EL (cell line): ENCODE data around the gene ARL4D.
A peak's percentile ranks its signal among the peaks of the same experiment; 100 is the strongest.
"Not testable (repeated sequence)": the region's sequence is repeated elsewhere in the genome, so short reads cannot be mapped to it uniquely, and the experiment has no call there.

Experiments
- DNase-seq: peaks from one replicate; pipeline ENCODE4 v3.0.0-alpha.2; 2016

ARL4D gene

DNA sequence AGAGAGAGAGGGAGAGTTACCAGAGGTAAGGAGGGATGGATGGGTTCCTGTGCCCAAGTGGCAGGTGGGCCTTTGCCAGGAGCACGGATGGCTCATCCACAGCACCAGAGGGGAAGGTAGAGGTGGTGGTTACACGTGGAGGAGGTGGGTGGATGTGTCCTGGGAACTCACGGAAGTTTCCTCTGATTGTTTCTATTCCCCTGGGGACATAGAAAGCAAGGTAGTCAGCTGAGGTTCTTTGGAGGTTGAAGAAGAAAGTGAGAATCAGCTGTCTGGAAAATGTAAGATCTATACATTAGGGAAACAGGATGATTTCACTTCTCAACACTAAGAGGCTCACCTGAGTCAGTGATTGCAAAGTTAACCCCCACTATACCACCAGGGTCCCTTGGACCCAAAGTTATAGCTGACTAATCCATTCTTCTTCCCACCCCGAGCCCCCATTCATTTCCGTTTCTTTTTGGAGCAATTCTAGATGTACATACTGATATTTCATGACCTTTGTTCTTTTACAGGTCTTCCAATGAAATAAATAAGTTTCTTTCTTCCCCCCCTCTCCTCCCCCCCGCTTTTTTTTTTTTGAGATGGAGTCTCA lies 27.5 kb upstream of the ARL4D start:
- no peak for DNase-seq

DNA sequence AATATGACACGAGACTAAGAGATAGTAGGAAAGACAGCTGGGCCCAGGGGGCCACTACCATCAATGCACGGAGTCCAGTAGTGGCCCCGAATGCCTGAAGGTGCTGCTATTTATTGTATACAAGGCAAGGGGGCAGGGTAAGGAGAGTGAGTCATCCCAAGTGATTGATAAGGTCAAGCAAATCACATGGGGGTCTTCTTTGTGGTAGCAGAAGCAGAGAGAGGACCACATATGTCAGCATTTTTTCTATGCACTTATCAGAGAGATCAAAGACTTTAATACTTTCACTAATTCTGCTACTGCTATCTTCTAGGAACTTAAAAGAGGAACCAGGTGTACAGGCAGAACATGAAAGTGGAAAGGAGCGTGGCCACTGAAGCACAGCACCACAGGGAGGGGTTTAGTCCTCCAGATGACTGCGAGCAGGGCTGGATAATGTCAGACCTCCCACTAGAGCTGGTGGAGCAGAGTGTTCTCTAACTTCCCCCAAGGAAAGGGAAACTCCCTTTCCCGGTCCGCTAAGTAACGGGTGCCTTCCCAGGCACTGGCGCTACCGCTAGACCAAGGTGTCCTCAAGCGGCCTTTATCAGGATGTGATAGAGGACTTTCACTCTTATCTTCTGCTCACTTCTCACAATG lies 26.4 kb upstream of the ARL4D start:
- DNase-seq = no peak

DNA sequence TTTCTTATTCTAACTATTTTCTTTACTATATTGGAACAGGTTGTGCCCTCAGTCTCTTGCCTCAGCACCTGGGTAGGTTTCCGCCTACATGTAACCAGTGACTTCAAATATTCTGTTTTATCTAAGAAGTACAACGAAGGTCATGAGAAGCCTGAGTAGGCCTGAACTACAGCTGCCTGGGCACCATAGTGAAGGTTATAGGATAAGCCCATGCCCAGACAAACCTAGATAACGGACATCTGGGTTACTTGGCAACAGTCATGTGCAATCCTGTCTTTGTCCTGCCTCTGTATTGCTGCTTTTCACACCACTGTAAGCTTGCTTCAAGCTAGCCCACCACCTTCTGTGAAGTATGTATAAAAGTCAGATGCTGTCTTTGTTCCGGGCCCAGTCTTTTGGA lies 25.4 kb upstream of the ARL4D start:
- DNase-seq = no peak

DNA sequence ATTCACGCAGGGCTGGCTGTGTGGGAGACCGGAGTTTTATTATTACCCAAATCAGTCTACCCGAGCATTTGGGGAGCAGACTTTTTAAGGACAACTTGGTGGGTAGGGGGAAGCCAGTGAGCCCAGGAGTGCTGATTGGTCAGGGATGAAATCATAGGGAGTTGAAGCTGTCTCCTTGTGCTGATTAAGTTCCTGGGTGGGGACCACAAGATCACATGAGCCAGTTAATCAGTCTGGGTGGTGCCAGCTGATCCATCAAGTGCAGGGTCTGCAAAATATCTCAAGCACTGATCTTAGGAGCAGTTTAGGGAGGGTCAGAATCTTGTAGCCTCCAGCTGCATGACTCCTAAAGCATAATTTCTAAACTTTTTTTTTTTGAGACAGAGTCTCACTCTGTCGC lies 22.9 kb upstream of the ARL4D start:
- DNase-seq = not testable (repeated sequence)

DNA sequence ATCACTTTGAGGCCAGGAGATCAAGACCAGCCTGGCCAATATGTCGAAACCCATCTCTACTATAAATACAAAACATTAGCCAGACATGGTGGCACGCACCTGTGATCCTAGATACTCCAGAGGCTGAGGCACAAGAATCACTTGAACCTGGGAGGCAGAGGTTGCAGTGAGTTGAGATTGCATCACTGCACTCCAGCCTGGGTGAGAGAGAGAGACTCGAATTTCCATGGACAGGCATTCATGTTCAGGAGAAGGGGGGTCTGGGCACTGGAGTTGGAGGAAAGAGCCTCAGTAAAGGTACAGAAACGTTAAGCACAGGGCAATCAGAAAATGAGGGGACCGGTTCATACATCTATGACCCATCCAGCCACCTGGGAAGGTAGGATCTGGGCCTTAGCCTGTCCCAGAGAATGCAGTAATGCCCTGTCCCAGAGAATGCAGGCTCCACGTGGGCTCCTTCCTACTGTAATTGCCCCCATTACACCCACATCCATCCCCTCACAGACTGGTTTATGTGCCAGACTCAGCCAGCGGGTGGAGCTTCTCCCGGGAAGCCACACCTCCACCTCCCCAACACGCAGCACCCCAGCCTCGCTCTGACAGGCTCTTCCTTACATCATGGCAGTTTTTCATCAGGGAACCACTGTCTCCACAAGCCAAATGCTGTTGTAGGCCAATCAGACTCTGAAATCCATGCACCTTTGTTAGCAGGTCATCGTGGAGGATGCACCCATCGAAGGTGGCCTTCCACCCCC lies 21.6 kb upstream of the ARL4D start:
- DNase-seq = no peak

DNA sequence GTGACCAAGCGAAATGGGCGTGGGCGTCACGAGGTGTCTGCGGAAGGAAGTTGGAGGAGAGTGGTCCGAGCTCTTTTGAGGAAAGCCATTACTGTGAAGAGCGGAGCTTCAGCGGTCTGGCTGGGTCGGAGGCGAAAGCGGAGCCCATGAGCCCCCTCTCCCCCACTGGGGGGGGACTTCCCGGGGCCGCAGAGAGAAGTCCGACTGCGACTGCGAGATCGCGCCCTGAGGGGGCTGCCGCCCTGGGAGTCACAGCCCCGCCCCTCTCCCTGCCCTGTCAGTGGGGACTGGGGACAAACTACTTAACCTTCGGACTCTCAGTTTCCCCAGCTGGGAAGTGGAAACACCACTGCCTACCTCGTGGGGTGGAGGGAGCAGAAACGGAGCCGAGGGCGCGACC lies 20.0 kb upstream of the ARL4D start:
- DNase-seq = no peak

DNA sequence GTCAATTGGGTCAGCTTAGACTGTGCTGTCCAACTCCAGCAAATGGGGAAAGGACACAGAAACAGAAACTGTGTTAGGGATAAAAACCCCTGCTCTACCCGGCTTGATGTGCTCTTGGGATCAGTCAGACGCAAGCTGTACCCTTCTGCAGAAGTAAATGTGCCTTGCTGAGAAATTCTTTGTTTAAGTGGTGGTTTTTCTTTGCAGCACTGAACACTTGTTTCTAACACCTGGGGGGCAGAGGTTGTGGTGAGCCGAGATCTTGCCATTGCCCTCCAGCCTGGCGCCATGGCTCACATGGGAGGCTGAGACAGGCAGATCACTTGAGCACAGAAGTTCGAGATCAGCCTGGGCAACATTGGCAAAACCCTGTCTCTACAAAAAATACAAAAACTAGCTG lies 18.5 kb upstream of the ARL4D start:
- DNase-seq = no peak

DNA sequence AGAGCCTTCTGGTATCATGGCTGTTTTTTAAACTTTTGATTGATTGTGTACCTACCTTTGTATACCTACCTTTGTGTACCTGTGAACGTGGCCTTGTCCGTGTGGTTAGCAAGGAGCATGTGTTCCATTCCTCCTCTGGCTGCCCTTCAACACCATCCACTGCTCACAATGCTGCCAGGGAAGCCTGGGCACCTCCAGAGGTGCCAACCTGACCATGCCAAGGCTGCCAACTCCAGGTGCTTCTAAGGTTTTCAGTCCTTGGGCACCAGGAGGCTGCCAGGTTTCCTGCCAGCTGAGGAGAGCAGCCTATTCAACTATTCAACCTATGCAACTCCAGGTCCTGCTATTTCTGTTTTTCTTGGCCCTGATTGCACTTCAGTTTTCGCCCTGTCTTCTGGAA lies 17.6 kb upstream of the ARL4D start:
- no peak for DNase-seq

DNA sequence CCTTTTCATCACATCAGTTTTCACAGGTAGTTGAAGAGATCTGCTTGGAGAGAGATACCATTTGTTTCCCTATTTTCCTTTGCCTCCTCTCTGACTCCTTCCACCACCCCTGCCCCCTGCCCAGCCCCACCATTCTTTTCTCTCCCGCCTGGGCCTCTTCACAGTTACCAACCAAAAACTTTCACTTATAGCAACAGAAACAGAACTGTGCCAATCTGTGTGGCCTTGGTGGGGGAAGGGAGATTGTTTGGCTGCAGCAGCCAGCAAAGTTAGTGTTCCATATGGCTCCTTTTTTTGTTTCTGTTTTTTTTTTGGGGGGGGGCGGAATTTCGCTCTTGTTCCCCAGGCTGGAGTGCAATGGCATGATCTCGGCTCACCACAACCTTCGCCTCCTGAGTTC lies 17.2 kb upstream of the ARL4D start:
- DNase-seq = no peak

DNA sequence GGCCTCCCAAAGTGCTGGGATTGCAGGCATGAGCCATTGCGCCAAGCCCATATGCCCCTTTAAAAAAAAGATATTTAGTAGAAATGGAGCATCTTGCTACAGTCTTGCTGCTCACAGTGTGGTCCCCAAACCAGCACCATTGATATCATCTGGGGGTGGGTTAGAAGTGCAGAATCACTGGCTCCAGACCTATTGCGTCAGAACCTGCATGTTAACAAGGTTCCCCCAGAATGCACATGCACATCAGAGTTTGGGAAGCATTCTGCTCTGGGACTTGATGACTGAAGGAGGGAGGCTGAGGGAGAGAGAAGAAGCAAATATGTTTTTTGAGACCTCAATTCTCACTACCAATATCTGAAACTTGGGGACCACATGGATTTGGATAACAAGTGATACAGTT lies 16.0 kb upstream of the ARL4D start:
- no peak for DNase-seq

DNA sequence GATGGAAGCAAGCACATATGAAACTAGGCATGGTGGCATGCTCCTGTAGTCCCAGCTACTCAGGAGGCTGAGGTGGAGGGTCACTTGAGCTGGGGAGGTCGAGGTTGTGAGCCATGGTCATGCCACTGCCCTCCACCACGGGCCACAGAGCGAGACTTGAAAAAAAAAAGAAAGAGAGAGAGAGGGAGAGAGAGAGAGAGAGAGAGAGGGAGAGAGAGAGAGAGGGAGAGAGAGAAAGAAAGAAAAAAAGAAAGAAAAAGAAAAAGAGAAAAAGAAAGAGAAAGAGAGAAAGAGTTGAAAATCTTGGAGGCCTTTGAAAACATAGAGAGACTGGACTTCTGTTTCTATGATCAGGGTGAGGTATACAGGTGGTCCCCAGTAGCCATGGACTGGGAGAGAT lies 15.4 kb upstream of the ARL4D start:
- no peak for DNase-seq

DNA sequence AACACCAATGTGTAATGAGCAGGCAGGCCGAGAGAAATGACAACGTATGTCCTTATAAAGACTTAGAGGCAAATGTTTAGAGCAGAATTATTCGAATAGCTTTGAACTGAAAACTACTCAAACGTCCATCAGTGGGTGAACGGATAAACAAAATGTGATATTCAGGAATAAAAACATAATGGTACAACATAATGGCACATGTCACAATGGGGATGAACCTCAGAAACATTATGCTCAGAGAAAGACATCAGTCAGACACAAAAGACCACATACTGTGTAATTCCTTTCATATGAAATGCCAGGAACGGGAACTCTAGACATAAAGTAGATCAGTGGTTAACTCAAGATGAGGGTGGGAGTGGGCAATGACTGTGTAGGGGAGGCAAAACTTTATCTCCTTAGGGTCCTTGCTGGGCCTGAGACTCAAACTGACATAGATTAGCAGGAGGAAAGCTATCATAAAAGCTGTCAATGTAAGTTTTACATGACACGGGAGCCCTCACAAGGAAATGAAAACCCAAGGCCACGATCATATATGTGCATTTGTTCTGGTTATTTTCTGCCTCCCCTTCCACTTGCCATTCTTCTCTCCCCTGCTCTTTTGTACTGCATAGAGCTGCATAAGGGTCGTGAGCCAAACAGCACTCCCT lies 14.8 kb upstream of the ARL4D start:
- DNase-seq = no peak

DNA sequence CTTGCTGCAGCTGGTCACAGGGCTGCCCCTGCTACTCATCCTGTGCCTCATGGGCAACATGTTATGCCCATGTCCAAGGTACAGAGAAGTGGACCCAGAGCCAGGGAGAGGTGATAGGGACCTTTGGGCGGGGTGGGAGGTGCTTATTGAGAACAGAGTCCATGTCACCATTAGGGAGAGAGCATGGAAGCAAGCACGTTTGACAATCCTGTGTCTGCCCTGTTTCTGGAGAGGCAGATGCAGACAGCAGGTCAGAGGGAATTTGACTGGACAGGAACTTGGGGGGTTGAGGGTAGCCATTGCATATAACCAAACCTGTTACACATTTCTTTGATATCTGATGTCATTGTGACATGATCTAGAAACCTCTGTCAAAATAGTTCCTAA lies 14.3 kb upstream of the ARL4D start:
- no peak for DNase-seq

DNA sequence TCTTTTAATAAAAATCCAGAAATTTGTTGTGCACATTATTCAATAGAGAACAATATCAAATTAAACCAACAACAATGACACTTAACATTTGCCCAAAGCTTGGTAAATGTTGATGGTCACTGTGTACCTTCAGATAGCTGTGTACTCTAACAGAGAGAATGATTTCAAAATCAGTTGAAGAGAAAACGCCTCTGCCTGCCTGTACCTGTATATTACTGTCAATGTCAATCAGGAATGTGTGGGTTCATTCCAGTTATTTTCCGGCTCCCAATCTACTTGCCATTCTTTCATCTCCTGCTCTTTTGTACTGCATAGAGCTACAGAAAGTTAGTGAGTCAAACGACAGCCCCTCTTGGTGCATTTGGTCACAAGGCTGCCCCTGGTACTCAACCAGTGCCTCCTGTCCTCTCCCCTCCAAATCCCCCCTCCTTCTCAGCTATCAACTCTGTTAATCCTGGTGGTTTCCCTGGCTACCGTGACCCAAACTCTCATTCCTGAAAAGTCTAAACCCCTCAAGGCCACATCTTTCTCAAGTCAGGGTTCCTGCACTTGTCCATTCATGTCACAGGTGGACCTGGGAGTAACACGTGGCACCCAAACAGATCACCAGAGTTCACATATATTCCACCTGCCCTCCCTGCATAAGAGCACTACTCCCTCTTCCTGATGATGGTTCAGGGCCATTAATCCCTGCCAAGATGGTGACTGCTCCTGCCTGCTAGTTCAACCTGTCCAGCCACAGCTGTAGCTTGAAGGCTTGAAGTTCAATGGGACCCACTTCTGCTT lies 13.6 kb upstream of the ARL4D start:
- DNase-seq = no peak

DNA sequence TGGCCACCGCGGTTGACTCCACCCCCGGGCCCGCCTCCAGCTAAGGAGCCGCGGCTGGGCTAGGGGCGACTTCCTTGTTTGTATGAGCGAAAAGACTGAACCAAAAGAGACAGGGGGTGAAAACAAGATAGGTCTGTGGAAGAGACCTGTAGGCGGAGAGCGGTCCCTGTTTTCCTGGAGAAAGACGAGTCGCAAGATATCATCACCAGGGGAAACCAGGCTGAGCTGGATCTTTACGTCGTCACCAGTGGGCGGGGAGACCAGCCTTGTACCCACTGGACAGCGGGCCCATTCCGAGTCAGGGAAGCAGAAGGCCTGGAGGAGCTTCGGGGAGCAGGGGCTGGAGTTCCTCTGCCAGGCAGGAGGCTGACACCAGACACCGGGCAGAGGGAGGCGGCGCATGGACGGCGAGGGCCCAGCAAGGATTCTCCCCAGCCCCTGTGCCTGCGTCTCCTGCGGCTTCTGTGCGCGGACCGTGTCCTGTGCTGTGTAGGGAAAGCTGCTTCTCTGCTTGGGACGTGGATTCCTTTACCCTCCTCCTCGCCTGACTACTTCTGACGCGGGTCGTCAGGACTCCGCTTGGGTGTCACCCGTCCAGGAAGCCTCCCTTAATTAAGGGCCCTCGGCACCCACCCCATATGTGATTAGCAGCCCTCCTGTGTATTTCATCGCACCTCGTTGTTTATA lies 10.3 kb upstream of the ARL4D start:
- peak; percentile 94 for DNase-seq

DNA sequence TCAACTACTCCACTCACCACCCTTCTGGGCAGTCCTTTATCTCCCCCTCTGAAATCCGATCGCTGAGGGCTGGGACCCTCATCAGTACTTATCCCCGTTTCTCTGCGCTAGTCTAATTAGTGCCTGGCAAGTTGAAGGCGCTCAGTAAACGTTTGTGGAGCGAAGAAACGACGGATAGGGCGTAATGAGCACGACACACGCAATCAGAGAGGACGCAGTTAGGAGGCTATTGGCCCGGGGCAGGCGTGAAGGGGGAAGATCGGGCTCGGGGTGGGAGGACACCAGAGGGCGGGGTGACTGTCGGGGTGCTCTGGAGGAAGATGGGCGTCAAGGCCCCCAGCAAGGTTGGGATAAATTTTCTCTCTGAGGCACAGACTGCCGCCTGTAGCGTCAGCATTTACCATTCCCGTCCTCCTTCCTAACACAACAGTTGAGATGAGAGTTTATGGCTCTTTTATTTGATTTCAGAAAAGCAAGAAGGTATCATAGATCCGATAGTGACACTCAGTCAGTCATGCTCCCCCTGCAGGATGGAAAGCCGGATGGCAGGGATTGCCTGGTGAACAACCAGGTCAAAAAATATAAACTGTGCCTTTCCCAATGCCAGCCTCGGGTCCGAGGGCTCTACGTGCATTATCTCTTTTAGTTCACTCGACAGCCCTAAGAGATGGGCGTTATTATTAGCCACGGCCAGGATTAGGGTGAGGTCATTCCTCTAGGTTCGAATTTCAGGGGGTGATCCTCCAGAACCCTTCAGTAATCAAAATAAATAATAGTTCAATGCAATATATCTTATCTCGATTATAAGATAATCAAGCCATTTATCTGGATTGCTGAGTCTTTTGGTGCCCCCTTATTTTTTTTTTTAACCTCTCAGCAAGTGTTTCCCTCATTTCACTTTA lies 9.5 kb upstream of the ARL4D start:
- peak; percentile 82 for DNase-seq

DNA sequence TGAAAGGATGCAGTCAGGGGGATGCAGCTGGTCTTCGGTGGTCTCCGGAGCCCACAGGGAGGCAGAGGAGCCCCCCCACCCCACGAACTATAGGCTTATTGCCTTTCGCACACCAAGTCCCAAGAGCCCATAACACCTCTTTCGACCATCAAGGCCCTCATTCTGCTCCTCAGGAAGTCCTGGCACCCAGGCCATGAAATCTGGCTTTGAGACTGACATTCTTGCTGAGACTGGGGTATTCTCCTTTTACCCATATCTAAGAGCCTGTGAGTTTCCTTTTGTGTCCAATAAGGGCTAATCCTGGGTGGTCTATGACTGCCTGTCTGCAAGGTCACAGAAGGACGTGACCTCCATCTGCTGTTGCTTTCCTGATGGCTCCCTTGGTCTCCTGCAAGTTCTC lies 6.4 kb upstream of the ARL4D start:
- DNase-seq = no peak

DNA sequence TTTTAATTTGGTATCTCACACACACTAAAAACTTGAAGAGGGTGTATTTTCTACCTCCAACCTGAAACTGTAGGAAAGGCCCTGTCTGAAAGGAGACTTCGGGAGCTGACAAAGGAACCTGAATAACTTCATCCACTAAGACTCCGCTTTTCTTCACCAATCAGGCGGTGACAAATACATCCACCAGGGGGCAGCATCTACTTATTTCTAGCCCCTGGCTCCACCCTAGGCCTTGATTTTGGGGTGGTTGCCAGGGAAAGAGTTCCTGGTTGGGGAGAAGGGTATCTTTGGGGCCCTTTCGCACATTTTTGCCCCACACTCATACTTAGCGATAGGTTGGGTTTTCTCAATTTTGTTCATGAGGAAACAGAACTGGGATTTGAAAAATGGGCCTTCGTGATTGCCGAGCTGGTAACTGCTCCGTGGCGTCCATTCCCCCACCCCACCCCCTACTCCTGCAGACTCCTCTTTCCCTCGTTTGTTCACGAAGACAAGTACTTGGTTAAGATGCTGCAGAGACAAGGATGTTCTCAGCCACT lies 4.8 kb upstream of the ARL4D start:
- DNase-seq = peak; percentile 89

DNA sequence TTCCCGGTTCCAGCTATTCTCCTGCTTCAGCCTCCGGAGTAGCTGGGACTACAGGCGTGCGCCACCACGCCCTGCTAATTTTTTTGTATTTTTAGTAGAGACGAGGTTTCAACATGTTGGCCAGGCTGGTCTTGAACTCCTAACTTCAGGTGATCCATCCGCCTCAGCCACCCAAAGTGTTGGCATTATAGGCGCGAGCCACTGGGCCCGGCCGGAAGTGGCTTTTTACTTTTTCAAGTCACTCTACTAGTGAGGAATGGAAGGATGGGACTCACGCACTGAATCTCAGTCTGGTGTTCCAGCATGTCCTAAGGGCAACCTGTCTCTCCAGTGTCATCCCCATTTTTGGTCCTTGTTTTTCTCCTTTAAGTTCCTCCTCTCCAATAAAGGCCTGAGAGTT lies 4.1 kb upstream of the ARL4D start:
- not testable (repeated sequence) for DNase-seq

DNA sequence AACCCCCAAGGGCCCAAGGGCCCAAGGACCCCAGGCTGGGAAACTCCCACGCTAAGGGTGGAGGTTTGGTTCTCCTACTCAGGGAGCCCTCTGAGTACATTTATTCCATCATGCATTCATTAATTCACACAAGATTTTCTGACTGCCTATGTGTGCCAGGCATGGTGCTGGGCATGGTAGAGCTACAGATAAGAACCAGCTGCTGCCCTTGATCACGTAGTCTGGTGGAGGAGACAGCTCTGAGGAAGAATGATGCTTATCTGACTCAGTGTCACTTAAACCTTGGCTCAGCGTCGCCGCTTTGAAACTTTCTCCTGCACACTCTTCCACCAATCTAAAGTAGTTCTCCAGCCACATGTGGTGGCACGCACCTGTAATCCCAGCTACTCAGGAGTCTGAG lies 3.6 kb upstream of the ARL4D start:
- no peak for DNase-seq

DNA sequence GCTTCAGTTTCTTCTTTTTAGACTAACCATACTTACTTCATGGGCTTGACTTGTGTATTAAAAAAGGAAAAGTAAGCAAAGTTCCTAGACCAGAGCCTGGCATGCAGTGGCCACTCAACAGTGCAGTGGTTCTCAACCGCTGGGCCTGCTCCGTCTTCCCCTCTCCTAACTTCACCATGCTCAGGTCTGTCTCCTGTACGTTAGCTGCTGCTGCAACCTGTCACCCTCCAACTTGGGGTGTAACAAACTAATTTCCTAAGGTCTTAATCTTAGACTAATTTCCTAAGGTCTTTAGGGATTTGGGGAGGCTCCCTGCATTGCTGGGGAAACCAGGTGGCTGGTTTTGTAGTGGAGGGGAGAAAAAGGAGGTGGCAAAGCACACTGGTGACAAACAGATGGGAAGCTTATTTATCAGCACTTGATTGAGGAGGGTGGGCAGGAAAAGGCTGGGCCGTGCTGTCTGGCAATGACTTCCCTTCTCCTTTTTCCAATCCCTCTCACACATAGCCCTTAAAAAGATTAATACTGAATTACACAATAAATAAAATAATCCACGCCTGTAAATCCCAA lies 2.2 kb upstream of the ARL4D start:
- no peak for DNase-seq
